ENCODE measurements around the gene FNDC3A. TPM values are rescaled to one million over a fixed set of nuclear protein-coding genes. Genes with fewer than 3 reads are reported as not detected.
A peak's percentile ranks its signal among the peaks of the same experiment; 100 is the strongest.

FNDC3A gene, protein sequence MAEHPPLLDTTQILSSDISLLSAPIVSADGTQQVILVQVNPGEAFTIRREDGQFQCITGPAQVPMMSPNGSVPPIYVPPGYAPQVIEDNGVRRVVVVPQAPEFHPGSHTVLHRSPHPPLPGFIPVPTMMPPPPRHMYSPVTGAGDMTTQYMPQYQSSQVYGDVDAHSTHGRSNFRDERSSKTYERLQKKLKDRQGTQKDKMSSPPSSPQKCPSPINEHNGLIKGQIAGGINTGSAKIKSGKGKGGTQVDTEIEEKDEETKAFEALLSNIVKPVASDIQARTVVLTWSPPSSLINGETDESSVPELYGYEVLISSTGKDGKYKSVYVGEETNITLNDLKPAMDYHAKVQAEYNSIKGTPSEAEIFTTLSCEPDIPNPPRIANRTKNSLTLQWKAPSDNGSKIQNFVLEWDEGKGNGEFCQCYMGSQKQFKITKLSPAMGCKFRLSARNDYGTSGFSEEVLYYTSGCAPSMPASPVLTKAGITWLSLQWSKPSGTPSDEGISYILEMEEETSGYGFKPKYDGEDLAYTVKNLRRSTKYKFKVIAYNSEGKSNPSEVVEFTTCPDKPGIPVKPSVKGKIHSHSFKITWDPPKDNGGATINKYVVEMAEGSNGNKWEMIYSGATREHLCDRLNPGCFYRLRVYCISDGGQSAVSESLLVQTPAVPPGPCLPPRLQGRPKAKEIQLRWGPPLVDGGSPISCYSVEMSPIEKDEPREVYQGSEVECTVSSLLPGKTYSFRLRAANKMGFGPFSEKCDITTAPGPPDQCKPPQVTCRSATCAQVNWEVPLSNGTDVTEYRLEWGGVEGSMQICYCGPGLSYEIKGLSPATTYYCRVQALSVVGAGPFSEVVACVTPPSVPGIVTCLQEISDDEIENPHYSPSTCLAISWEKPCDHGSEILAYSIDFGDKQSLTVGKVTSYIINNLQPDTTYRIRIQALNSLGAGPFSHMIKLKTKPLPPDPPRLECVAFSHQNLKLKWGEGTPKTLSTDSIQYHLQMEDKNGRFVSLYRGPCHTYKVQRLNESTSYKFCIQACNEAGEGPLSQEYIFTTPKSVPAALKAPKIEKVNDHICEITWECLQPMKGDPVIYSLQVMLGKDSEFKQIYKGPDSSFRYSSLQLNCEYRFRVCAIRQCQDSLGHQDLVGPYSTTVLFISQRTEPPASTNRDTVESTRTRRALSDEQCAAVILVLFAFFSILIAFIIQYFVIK
- polyA plus RNA-seq (2012; ENCODE audit: low read depth, missing spikeins) = 12.8 TPM

GRCh38 chr13:48975856-48976575, at the start of gene FNDC3A:
TSS of gene FNDC3A (plus strand) at chr13:48975912. CDS start at chr13:49006191, 30,279 bp downstream.
- peak; percentile 76 for DNase-seq (ENCODE audit: insufficient read length, low spot score)
- FAIRE-seq = peak; percentile 95
- no peak for TF ChIP-seq SPI1 (IDR thresholded peaks at IDR 0.05; ENCODE audit: low read depth, low read length)
- TF ChIP-seq TAF1 (IDR thresholded peaks at IDR 0.05; ENCODE audit: low read depth, low read length) = peak; percentile 62
- peak; percentile 65 for TF ChIP-seq POLR2A (IDR thresholded peaks at IDR 0.05; ENCODE audit: low read depth, low read length)
- TF ChIP-seq POU2F2 (IDR thresholded peaks at IDR 0.05; ENCODE audit: low read depth, low read length) = 0 out of 2 replicates have a peak, but pooled peaks have one; percentile 9

DNA sequence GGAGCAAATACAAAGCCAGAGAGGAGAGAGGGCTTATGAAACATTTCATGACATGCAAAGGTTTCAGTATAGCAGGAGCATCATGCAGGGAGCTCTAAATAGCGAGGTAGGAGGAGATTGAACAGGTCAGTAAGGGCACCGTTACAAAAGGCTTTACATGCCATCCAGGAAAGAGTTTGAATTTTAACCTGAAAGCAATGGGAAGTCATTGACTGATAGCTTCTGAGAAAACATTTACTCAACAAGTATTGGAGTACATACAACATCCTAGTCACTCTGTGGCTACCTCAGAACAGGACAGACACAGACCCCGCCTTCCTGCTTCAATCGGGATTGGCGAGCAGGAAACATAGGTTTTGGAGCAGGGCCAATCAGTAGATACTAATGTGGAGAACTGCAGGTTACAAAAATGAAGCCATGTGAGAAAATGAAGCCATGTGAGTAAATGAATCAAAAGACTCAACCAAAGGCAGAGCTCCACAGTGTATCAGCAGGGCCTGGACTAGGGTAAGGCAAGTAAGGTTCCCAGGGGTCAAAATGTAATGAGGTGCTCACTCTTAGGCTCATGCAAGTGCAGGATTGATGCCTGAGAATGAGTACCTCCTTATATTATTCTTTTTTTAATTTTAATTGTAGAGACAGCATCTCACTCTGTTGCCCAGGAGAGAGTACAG, 46.8 kb upstream of the FNDC3A start:
- no peak for FAIRE-seq
- DNase-seq (ENCODE audit: insufficient read length, low spot score) = no peak
- TF ChIP-seq POU2F2 (IDR thresholded peaks at IDR 0.05; ENCODE audit: low read depth, low read length) (no peak), POLR2A (IDR thresholded peaks at IDR 0.05; ENCODE audit: low read depth, low read length) (no peak), SPI1 (IDR thresholded peaks at IDR 0.05; ENCODE audit: low read depth, low read length) (no peak), PAX5 (IDR thresholded peaks at IDR 0.05; ENCODE audit: insufficient read depth, low read length, severe bottlenecking) (no peak), POLR2AphosphoS5 (IDR thresholded peaks at IDR 0.05; ENCODE audit: low read depth, low read length) (no peak), TAF1 (IDR thresholded peaks at IDR 0.05; ENCODE audit: low read depth, low read length) (no peak)

GRCh38 chr13:48930918-48931317, 44.8 kb upstream of the FNDC3A start:
- no peak for DNase-seq (ENCODE audit: insufficient read length, low spot score)
- no peak for FAIRE-seq
- TF ChIP-seq TAF1 (IDR thresholded peaks at IDR 0.05; ENCODE audit: low read depth, low read length) (no peak), POLR2AphosphoS5 (IDR thresholded peaks at IDR 0.05; ENCODE audit: low read depth, low read length) (no peak), SPI1 (IDR thresholded peaks at IDR 0.05; ENCODE audit: low read depth, low read length) (no peak), POLR2A (IDR thresholded peaks at IDR 0.05; ENCODE audit: low read depth, low read length) (no peak), POU2F2 (IDR thresholded peaks at IDR 0.05; ENCODE audit: low read depth, low read length) (no peak), PAX5 (IDR thresholded peaks at IDR 0.05; ENCODE audit: insufficient read depth, low read length, severe bottlenecking) (no peak)

- DNase-seq (ENCODE audit: insufficient read length, low spot score) (no peak), FAIRE-seq (no peak)
- TF ChIP-seq POU2F2 (IDR thresholded peaks at IDR 0.05; ENCODE audit: low read depth, low read length) (no peak), SPI1 (IDR thresholded peaks at IDR 0.05; ENCODE audit: low read depth, low read length) (no peak), TAF1 (IDR thresholded peaks at IDR 0.05; ENCODE audit: low read depth, low read length) (no peak), POLR2A (IDR thresholded peaks at IDR 0.05; ENCODE audit: low read depth, low read length) (no peak), POLR2AphosphoS5 (IDR thresholded peaks at IDR 0.05; ENCODE audit: low read depth, low read length) (no peak), PAX5 (IDR thresholded peaks at IDR 0.05; ENCODE audit: insufficient read depth, low read length, severe bottlenecking) (no peak)
These were observed 37.3 kb upstream of the FNDC3A start for GRCh38 chr13:48938308-48938943.

GRCh38 chr13:48939728-48940127, 36.0 kb upstream of the FNDC3A start:
- DNase-seq (ENCODE audit: insufficient read length, low spot score) = no peak
- no peak for FAIRE-seq
- TF ChIP-seq POLR2A (IDR thresholded peaks at IDR 0.05; ENCODE audit: low read depth, low read length) = no peak
- no peak for TF ChIP-seq TAF1 (IDR thresholded peaks at IDR 0.05; ENCODE audit: low read depth, low read length)
- no peak for TF ChIP-seq POLR2AphosphoS5 (IDR thresholded peaks at IDR 0.05; ENCODE audit: low read depth, low read length)
- no peak for TF ChIP-seq POU2F2 (IDR thresholded peaks at IDR 0.05; ENCODE audit: low read depth, low read length)
- no peak for TF ChIP-seq SPI1 (IDR thresholded peaks at IDR 0.05; ENCODE audit: low read depth, low read length)
- no peak for TF ChIP-seq PAX5 (IDR thresholded peaks at IDR 0.05; ENCODE audit: insufficient read depth, low read length, severe bottlenecking)

DNA sequence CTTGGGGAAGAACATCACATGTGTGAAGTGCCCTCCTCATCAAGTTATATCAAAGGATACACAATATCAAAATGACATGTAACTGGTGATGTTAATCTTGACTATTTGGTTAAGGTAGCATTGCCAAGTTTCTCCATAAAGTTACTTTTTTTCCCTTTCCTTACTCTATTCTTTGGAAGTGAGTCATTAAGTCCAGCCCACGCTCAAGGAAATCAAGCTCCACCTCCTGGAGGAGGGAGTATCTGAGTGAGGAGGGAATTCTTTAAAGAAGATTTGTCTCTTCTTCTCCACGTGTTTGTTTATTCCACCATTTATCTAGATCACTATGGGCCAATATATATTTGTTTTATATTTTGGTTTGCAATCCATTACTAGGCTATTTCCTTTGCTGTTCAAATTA, 33.6 kb upstream of the FNDC3A start:
- no peak for TF ChIP-seq TAF1 (IDR thresholded peaks at IDR 0.05; ENCODE audit: low read depth, low read length)
- no peak for TF ChIP-seq POLR2A (IDR thresholded peaks at IDR 0.05; ENCODE audit: low read depth, low read length)
- TF ChIP-seq POLR2AphosphoS5 (IDR thresholded peaks at IDR 0.05; ENCODE audit: low read depth, low read length) = no peak
- no peak for TF ChIP-seq POU2F2 (IDR thresholded peaks at IDR 0.05; ENCODE audit: low read depth, low read length)
- no peak for TF ChIP-seq PAX5 (IDR thresholded peaks at IDR 0.05; ENCODE audit: insufficient read depth, low read length, severe bottlenecking)
- no peak for TF ChIP-seq SPI1 (IDR thresholded peaks at IDR 0.05; ENCODE audit: low read depth, low read length)
- FAIRE-seq (no peak), DNase-seq (ENCODE audit: insufficient read length, low spot score) (no peak)

- FAIRE-seq (no peak), DNase-seq (ENCODE audit: insufficient read length, low spot score) (no peak)
- TF ChIP-seq TAF1 (IDR thresholded peaks at IDR 0.05; ENCODE audit: low read depth, low read length) (no peak), SPI1 (IDR thresholded peaks at IDR 0.05; ENCODE audit: low read depth, low read length) (no peak), PAX5 (IDR thresholded peaks at IDR 0.05; ENCODE audit: insufficient read depth, low read length, severe bottlenecking) (no peak), POLR2A (IDR thresholded peaks at IDR 0.05; ENCODE audit: low read depth, low read length) (no peak), POLR2AphosphoS5 (IDR thresholded peaks at IDR 0.05; ENCODE audit: low read depth, low read length) (no peak), POU2F2 (IDR thresholded peaks at IDR 0.05; ENCODE audit: low read depth, low read length) (no peak)
These were observed 31.5 kb upstream of the FNDC3A start for GRCh38 chr13:48944221-48944620.
